HepG2 (cell line): ENCODE data around the gene CMIP. TPM values are rescaled to one million over a fixed set of nuclear protein-coding genes. Genes with fewer than 3 reads are reported as not detected.

Experiments
- AHR ChIP-seq: IDR thresholded peaks from 2 replicates; pipeline ENCODE4 v1.6.1; 2018; ENCODE audit warnings: missing genetic modification reagents, missing compliant biosample characterization
- BORCS8-MEF2B ChIP-seq: sonication (generic); formaldehyde crosslinking; IDR thresholded peaks from 2 replicates; pipeline ENCODE4 v1.8.0; 2022; ENCODE audit warnings: mild to moderate bottlenecking, missing genetic modification reagents
- FOSL1 ChIP-seq: sonication (generic); formaldehyde crosslinking; IDR thresholded peaks from 2 replicates; pipeline ENCODE4 v1.9.0; 2021; ENCODE audit warnings: missing genetic modification reagents, borderline replicate concordance
- HCFC1 ChIP-seq: fragments of 150-350 bp; IDR thresholded peaks from 2 replicates; pipeline ENCODE4 v1.6.1; 2014; ENCODE audit warnings: low read depth, low read length
- IKZF1 ChIP-seq: fragments of 450-650 bp; IDR thresholded peaks from 2 replicates; pipeline ENCODE4 v1.7.1; 2016
- KLF6 ChIP-seq: IDR thresholded peaks from 2 replicates; pipeline ENCODE4 v1.8.0; 2016; ENCODE audit warnings: missing biosample characterization, missing genetic modification reagents
- MAFK ChIP-seq, 2 experiments: IDR thresholded peaks in 1 of 2; conservative IDR thresholded peaks in 1 of 2; 2 replicates each; pipeline ENCODE4 v1.6.1; 2011; ENCODE audit warnings: improper control_type of control experiment in 2 of 2, low read length in 2 of 2
- NFKB2 ChIP-seq: sonication (generic); formaldehyde crosslinking; IDR thresholded peaks from 2 replicates; pipeline ENCODE4 v1.4.0; 2020; ENCODE audit warnings: missing genetic modification reagents, borderline replicate concordance
- PAWR ChIP-seq: sonication (generic); formaldehyde crosslinking; IDR thresholded peaks from 2 replicates; pipeline ENCODE4 v1.4.0; 2020; ENCODE audit warnings: missing genetic modification reagents, mild to moderate bottlenecking, borderline replicate concordance
- PITX1 ChIP-seq: sonication (generic); formaldehyde crosslinking; IDR thresholded peaks from 2 replicates; pipeline ENCODE4 v1.5.1; 2020; ENCODE audit warnings: mild to moderate bottlenecking, missing genetic modification reagents
- RXRB ChIP-seq: IDR thresholded peaks from 2 replicates; pipeline ENCODE4 v1.6.1; 2016; ENCODE audit warnings: borderline replicate concordance, missing genetic modification reagents, missing compliant biosample characterization
- SCMH1 ChIP-seq: sonication (generic); formaldehyde crosslinking; IDR thresholded peaks from 2 replicates; pipeline ENCODE4 v1.9.0; 2021; ENCODE audit warnings: missing genetic modification reagents, mild to moderate bottlenecking, borderline replicate concordance
- SPEN ChIP-seq: sonication (generic); formaldehyde crosslinking; IDR thresholded peaks from 2 replicates; pipeline ENCODE4 v1.5.1; 2020; ENCODE audit warnings: low read depth, mild to moderate bottlenecking, missing genetic modification reagents
- TCF7 ChIP-seq: sonication (generic); IDR thresholded peaks from 2 replicates; pipeline ENCODE4 v1.6.1; 2016; ENCODE audit warnings: antibody characterized with exemption, low read depth
- ZNF18 ChIP-seq: sonication (generic); formaldehyde crosslinking; IDR thresholded peaks from 2 replicates; pipeline ENCODE4 v1.8.0; 2022; ENCODE audit warnings: mild to moderate bottlenecking, missing genetic modification reagents; ENCODE audit not compliant: insufficient replicate concordance
- ZNF260 ChIP-seq: sonication (generic); formaldehyde crosslinking; IDR thresholded peaks from 2 replicates; pipeline ENCODE4 v1.4.0; 2020; ENCODE audit warnings: missing genetic modification reagents, low read depth, mild to moderate bottlenecking, borderline replicate concordance
- ZNF34 ChIP-seq: sonication (generic); formaldehyde crosslinking; IDR thresholded peaks from 2 replicates; pipeline ENCODE4 v1.4.0; 2020; ENCODE audit warnings: mild to moderate bottlenecking, missing genetic modification reagents, borderline replicate concordance
- ZNF431 ChIP-seq: sonication (generic); formaldehyde crosslinking; IDR thresholded peaks from 2 replicates; pipeline ENCODE4 v1.9.0; 2022; ENCODE audit warnings: missing genetic modification reagents, low read depth, mild to moderate bottlenecking, borderline replicate concordance
- ZNF672 ChIP-seq: sonication (generic); formaldehyde crosslinking; IDR thresholded peaks from 2 replicates; pipeline ENCODE4 v1.8.1; 2022; ENCODE audit warnings: missing genetic modification reagents
- ZNF776 ChIP-seq: sonication (generic); formaldehyde crosslinking; IDR thresholded peaks from 2 replicates; pipeline ENCODE4 v1.4.0; 2020; ENCODE audit warnings: mild to moderate bottlenecking, missing genetic modification reagents
- ZNF816 ChIP-seq: sonication (generic); formaldehyde crosslinking; IDR thresholded peaks from 2 replicates; pipeline ENCODE4 v1.8.0; 2022; ENCODE audit warnings: missing genetic modification reagents, mild to moderate bottlenecking, borderline replicate concordance
- polyA plus RNA-seq, 8 experiments: library from polyadenylated mRNA; depleted of rRNA in 3 of 8; stranded (reverse) in 7 of 8; unstranded in 1 of 8; fragments of >200 nt; fragmentation: Illumina TruSeq in 4 of 8; extraction: Trizol in 4 of 8; gene quantifications; 2 replicates each; pipeline versions ENCODE4 v1.2.1 to v1.2.3, GENCODE V29; 2011 to 2016; ENCODE audit warnings: low read depth in 4 of 8, missing spikeins in 1 of 8, mixed read lengths in 1 of 8; ENCODE audit not compliant: insufficient read depth in 1 of 8
- total RNA-seq, 5 experiments: library from RNA; depleted of rRNA; stranded (reverse); fragments of >200 nt; fragmentation: Illumina TruSeq; extraction: Trizol; gene quantifications; 2 replicates each; pipeline ENCODE4 v1.2.3, GENCODE V29; 2016; ENCODE audit warnings: low read depth in 1 of 5
- TF ChIP-seq, protein P1 (sequence below): IDR thresholded peaks from 2 replicates; pipeline ENCODE4 v1.6.1; 2012; ENCODE audit warnings: inconsistent platforms
- TF ChIP-seq, protein P2 (sequence below): sonication (generic); IDR thresholded peaks from 2 replicates; pipeline ENCODE4 v1.6.1; 2016; ENCODE audit warnings: low read depth, borderline replicate concordance
- TF ChIP-seq, protein P3 (sequence below): IDR thresholded peaks from 2 replicates; pipeline ENCODE4 v1.6.1; 2012; ENCODE audit warnings: low read depth, low read length, improper control_type of control experiment
- TF ChIP-seq, protein P4 (sequence below): sonication (generic); formaldehyde crosslinking; IDR thresholded peaks from 2 replicates; pipeline ENCODE4 v1.5.0; 2020; ENCODE audit warnings: missing genetic modification reagents, mild to moderate bottlenecking, borderline replicate concordance
- TF ChIP-seq, protein P5 (sequence below): IDR thresholded peaks from 2 replicates; pipeline ENCODE4 v1.6.1; 2016; ENCODE audit warnings: low read depth, borderline replicate concordance

The CMIP gene
- total and polyA plus RNA-seq, 2 of the 13 experiments (the other 11 are each of a cell fraction or from before 2014, with no cell fraction given), result 10.9 to 18.1 TPM

DNA sequence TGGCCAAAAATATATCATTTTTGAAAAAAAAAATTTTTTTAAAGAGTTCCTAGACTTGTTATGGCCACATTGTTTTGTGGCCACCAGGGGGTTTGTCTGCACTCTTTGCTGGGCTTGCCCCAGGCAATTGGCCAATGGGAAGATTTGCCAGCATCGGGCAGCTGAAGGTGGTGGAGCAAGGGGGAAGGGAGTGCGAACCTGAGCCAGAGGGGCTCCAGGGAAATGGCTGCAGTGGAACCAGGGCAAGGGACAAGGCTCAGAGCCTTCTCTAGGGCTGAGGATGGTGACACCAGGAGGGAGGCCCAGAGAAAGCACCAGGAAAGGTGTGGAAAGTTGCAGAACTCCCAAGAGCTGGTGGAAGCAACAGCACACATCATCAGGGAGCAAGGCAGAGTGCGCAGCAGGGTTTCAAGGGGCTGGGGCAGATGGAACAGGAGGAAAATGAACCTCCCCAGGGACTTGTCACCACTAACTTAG is 15.5 kb upstream of the CMIP start (continued):
- TF ChIP-seq ZNF34 (no peak), PAWR (no peak), IKZF1 (no peak), SPEN (CRISPR knock-in tag) (no peak), ZNF18 (CRISPR knock-in tag) (no peak), NFKB2 (0 out of 2 replicates have a peak, but pooled peaks have one; percentile 43), ZNF431 (no peak), ZNF816 (CRISPR knock-in tag) (no peak), KLF6 (CRISPR knock-in tag) (0 out of 2 replicates have a peak, but pooled peaks have one; percentile 20), RXRB (peak; percentile 21; the same call in 1 of the 2 replicates), MAFK (conservative IDR thresholded peaks at IDR 0.05 in 1 of 2, IDR thresholded peaks at IDR 0.05 in 1 of 2; ENCODE audit: low read length in 2 of 2) (no peak), FOSL1 (no peak), TCF7 (no peak), PITX1 (CRISPR knock-in tag) (no peak), SCMH1 (CRISPR knock-in tag) (no peak), ZNF672 (CRISPR knock-in tag) (no peak), ZNF776 (no peak), AHR (CRISPR knock-in tag) (no peak), ZNF260 (CRISPR knock-in tag) (no peak), BORCS8-MEF2B (peak; percentile 72; the same call in 1 of the 2 replicates), HCFC1 (no peak)
- TF ChIP-seq, protein P1, sequence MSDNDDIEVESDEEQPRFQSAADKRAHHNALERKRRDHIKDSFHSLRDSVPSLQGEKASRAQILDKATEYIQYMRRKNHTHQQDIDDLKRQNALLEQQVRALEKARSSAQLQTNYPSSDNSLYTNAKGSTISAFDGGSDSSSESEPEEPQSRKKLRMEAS, result no peak
- TF ChIP-seq, protein P2, sequence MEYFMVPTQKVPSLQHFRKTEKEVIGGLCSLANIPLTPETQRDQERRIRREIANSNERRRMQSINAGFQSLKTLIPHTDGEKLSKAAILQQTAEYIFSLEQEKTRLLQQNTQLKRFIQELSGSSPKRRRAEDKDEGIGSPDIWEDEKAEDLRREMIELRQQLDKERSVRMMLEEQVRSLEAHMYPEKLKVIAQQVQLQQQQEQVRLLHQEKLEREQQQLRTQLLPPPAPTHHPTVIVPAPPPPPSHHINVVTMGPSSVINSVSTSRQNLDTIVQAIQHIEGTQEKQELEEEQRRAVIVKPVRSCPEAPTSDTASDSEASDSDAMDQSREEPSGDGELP, result peak; percentile 68; the same call in 1 of the 2 replicates
- TF ChIP-seq, protein P3, sequence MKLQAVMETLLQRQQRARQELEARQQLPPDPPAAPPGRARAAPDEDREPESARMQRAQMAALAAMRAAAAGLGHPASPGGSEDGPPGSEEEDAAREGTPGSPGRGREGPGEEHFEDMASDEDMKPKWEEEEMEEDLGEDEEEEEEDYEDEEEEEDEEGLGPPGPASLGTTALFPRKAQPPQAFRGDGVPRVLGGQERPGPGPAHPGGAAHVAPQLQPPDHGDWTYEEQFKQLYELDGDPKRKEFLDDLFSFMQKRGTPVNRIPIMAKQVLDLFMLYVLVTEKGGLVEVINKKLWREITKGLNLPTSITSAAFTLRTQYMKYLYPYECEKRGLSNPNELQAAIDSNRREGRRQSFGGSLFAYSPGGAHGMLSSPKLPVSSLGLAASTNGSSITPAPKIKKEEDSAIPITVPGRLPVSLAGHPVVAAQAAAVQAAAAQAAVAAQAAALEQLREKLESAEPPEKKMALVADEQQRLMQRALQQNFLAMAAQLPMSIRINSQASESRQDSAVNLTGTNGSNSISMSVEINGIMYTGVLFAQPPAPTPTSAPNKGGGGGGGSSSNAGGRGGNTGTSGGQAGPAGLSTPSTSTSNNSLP, result no peak
- TF ChIP-seq, protein P4, sequence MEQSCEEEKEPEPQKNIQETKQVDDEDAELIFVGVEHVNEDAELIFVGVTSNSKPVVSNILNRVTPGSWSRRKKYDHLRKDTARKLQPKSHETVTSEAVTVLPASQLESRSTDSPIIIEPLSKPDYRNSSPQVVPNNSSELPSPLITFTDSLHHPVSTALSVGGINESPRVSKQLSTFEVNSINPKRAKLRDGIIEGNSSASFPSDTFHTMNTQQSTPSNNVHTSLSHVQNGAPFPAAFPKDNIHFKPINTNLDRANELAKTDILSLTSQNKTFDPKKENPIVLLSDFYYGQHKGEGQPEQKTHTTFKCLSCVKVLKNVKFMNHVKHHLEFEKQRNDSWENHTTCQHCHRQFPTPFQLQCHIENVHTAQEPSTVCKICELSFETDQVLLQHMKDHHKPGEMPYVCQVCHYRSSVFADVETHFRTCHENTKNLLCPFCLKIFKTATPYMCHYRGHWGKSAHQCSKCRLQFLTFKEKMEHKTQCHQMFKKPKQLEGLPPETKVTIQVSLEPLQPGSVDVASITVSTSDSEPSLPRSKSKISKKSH, result no peak; the same call in 1 of the 2 replicates
- TF ChIP-seq, protein P5, sequence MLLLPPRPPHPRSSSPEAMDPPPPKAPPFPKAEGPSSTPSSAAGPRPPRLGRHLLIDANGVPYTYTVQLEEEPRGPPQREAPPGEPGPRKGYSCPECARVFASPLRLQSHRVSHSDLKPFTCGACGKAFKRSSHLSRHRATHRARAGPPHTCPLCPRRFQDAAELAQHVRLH (CRISPR knock-in tag), result no peak
